ENCODE results near the gene CNR1.

Gene CNR1

GRCh38 chr6:88143421-88144157 lies 22.6 kb downstream of the CNR1 start:
- no peak for DNase-seq (ENCODE audit: low spot score)

- no peak for DNase-seq (ENCODE audit: low spot score)
These were observed 23.9 kb downstream of the CNR1 start for GRCh38 chr6:88142297-88142668.

- no peak for DNase-seq (ENCODE audit: low spot score)
These were observed 24.4 kb downstream of the CNR1 start for GRCh38 chr6:88141561-88142296.

GRCh38 chr6:88137915-88138314 lies 28.2 kb downstream of the CNR1 start:
- no peak for DNase-seq (ENCODE audit: low spot score)

GRCh38 chr6:88135578-88136114 lies 30.5 kb downstream of the CNR1 start:
- no peak for DNase-seq (ENCODE audit: low spot score)

GRCh38 chr6:88134575-88134974 lies 31.6 kb downstream of the CNR1 start:
- DNase-seq (ENCODE audit: low spot score), result no peak

GRCh38 chr6:88133718-88134117 lies 32.4 kb downstream of the CNR1 start:
- no peak for DNase-seq (ENCODE audit: low spot score)

GRCh38 chr6:88124925-88125557 lies 41.1 kb downstream of the CNR1 start:
- no peak for DNase-seq (ENCODE audit: low spot score)

- DNase-seq (ENCODE audit: low spot score), result no peak
These were observed 45.5 kb downstream of the CNR1 start for GRCh38 chr6:88120635-88121034.

- DNase-seq (ENCODE audit: low spot score), result no peak
These were observed 46.4 kb downstream of the CNR1 start for GRCh38 chr6:88119769-88120168.

- DNase-seq (ENCODE audit: low spot score), result no peak
These were observed 49.9 kb downstream of the CNR1 start for GRCh38 chr6:88116276-88116675.

- no peak for DNase-seq (ENCODE audit: low spot score)
These were observed 50.8 kb downstream of the CNR1 start for GRCh38 chr6:88115307-88115706.

GRCh38 chr6:88114838-88115237 lies 51.3 kb downstream of the CNR1 start:
- DNase-seq (ENCODE audit: low spot score), result no peak

GRCh38 chr6:88111991-88112390 lies 54.2 kb downstream of the CNR1 start:
- no peak for DNase-seq (ENCODE audit: low spot score)

- no peak for DNase-seq (ENCODE audit: low spot score)
These were observed 58.9 kb downstream of the CNR1 start for GRCh38 chr6:88107241-88107640.

GRCh38 chr6:88105741-88106340 lies 60.3 kb downstream of the CNR1 start:
- no peak for DNase-seq (ENCODE audit: low spot score)
